ENCODE data around the gene TOM1.

Gene TOM1

GRCh38 chr22:35269630-35270029, 30.1 kb upstream of the TOM1 start:
- Histone ChIP-seq H3K4me1 (ENCODE audit: insufficient read depth, poor library complexity, severe bottlenecking) (no peaks in the 10 kb centered on the region), H3K27me3 (ENCODE audit: insufficient read depth, poor library complexity, severe bottlenecking) (no peaks in the 10 kb centered on the region), H3K27ac (ENCODE audit: poor library complexity, severe bottlenecking) (no peak overlapping the region), H3K36me3 (ENCODE audit: low read depth) (peaks cover 97% of the 10 kb centered on the region), H3K9me3 (ENCODE audit: severe bottlenecking) (no peaks in the 10 kb centered on the region), H3K4me3 (ENCODE audit: severe bottlenecking) (no peak overlapping the region)
- ATAC-seq (ENCODE audit: low read depth) = no peak
- TF ChIP-seq CTCF (IDR thresholded peaks at IDR 0.05; ENCODE audit: poor library complexity, severe bottlenecking) = no peak
- no peak for DNase-seq (ENCODE audit: low spot score)

GRCh38 chr22:35274154-35274871, 25.4 kb upstream of the TOM1 start:
- Histone ChIP-seq H3K27ac (ENCODE audit: poor library complexity, severe bottlenecking) (no peak overlapping the region), H3K27me3 (ENCODE audit: insufficient read depth, poor library complexity, severe bottlenecking) (no peaks in the 10 kb centered on the region), H3K4me3 (ENCODE audit: severe bottlenecking) (no peak overlapping the region), H3K4me1 (ENCODE audit: insufficient read depth, poor library complexity, severe bottlenecking) (no peaks in the 10 kb centered on the region), H3K9me3 (ENCODE audit: severe bottlenecking) (no peaks in the 10 kb centered on the region), H3K36me3 (ENCODE audit: low read depth) (peaks cover 80% of the 10 kb centered on the region)
- no peak for DNase-seq (ENCODE audit: low spot score)
- no peak for TF ChIP-seq CTCF (IDR thresholded peaks at IDR 0.05; ENCODE audit: poor library complexity, severe bottlenecking)
- peak; percentile 33; the same call in 1 of the 3 replicates for ATAC-seq (ENCODE audit: low read depth)

- Histone ChIP-seq H3K27me3 (ENCODE audit: insufficient read depth, poor library complexity, severe bottlenecking) (no peaks in the 10 kb centered on the region), H3K36me3 (ENCODE audit: low read depth) (peaks cover 68% of the 10 kb centered on the region), H3K4me1 (ENCODE audit: insufficient read depth, poor library complexity, severe bottlenecking) (no peaks in the 10 kb centered on the region), H3K9me3 (ENCODE audit: severe bottlenecking) (no peaks in the 10 kb centered on the region), H3K4me3 (ENCODE audit: severe bottlenecking) (no peak overlapping the region), H3K27ac (ENCODE audit: poor library complexity, severe bottlenecking) (no peak overlapping the region)
- no peak for DNase-seq (ENCODE audit: low spot score)
- no peak for TF ChIP-seq CTCF (IDR thresholded peaks at IDR 0.05; ENCODE audit: poor library complexity, severe bottlenecking)
- peak; percentile 36; the same call in 2 of the 3 replicates for ATAC-seq (ENCODE audit: low read depth)
These were observed 24.1 kb upstream of the TOM1 start for GRCh38 chr22:35275580-35275979.

- Histone ChIP-seq H3K27me3 (ENCODE audit: insufficient read depth, poor library complexity, severe bottlenecking) (no peaks in the 10 kb centered on the region), H3K9me3 (ENCODE audit: severe bottlenecking) (no peaks in the 10 kb centered on the region), H3K4me1 (ENCODE audit: insufficient read depth, poor library complexity, severe bottlenecking) (no peaks in the 10 kb centered on the region), H3K36me3 (ENCODE audit: low read depth) (peaks cover 68% of the 10 kb centered on the region), H3K27ac (ENCODE audit: poor library complexity, severe bottlenecking) (no peak overlapping the region), H3K4me3 (ENCODE audit: severe bottlenecking) (no peak overlapping the region)
- no peak for ATAC-seq (ENCODE audit: low read depth)
- DNase-seq (ENCODE audit: low spot score) = no peak
- TF ChIP-seq CTCF (IDR thresholded peaks at IDR 0.05; ENCODE audit: poor library complexity, severe bottlenecking) = no peak
These were observed 23.7 kb upstream of the TOM1 start for GRCh38 chr22:35276019-35276418.

GRCh38 chr22:35288116-35288515, 11.6 kb upstream of the TOM1 start:
- H3K4me1 ChIP-seq (ENCODE audit: insufficient read depth, poor library complexity, severe bottlenecking) = no peaks in the 10 kb centered on the region
- no peak for DNase-seq (ENCODE audit: low spot score)
- H3K27ac ChIP-seq (ENCODE audit: poor library complexity, severe bottlenecking) = no peak overlapping the region
- H3K36me3 ChIP-seq (ENCODE audit: low read depth) = peaks cover 94% of the 10 kb centered on the region
- no peaks in the 10 kb centered on the region for H3K9me3 ChIP-seq (ENCODE audit: severe bottlenecking)
- no peak overlapping the region for H3K4me3 ChIP-seq (ENCODE audit: severe bottlenecking)
- no peak for TF ChIP-seq CTCF (IDR thresholded peaks at IDR 0.05; ENCODE audit: poor library complexity, severe bottlenecking)
- ATAC-seq (ENCODE audit: low read depth) = no peak
- no peaks in the 10 kb centered on the region for H3K27me3 ChIP-seq (ENCODE audit: insufficient read depth, poor library complexity, severe bottlenecking)
